MCF 10A (cell line): Measurements from ENCODE around the gene SLC44A3. TPM values are rescaled to one million over a fixed set of nuclear protein-coding genes. Genes with fewer than 3 reads are reported as not detected.

Source experiments
- BruUV-seq: library from RNA; stranded (reverse); fragments of 400-500 nt; replicated peaks from 2 replicates; lab custom pipeline; 2021; lab: Mats Ljungman, UMichigan
- CTCF ChIA-PET: fragments of 300-600 bp; sonication (Branson Sonifier 250); formaldehyde crosslinking; extraction: SDS; loops from one replicate; lab custom pipeline; 2021; ENCODE audit warnings: antibody characterized with exemption, inconsistent platforms; lab: Yijun Ruan, JAX
- POLR2A ChIA-PET: fragments of 300-600, 350-650 bp; sonication (Branson Sonifier 250); formaldehyde crosslinking; extraction: SDS; loops from one replicate; lab custom pipeline; 2020; ENCODE audit warnings: antibody characterized with exemption, inconsistent platforms; lab: Yijun Ruan, JAX
- DNase-seq: peaks from one replicate; pipeline ENCODE4 v3.0.0-alpha.2; 2018; ENCODE audit not compliant: unreplicated experiment
- H3K27ac Mint-ChIP-seq: one replicate; pipeline ENCODE4 v1.8.0; 2022; ENCODE audit warnings: mild to moderate bottlenecking, low read depth, mixed read lengths; ENCODE audit not compliant: unreplicated experiment
- H3K27me3 Mint-ChIP-seq: one replicate; pipeline ENCODE4 v1.8.0; 2022; ENCODE audit warnings: mixed read lengths; ENCODE audit not compliant: insufficient read depth, unreplicated experiment
- H3K36me3 Mint-ChIP-seq: one replicate; pipeline ENCODE4 v1.8.0; 2022; ENCODE audit warnings: mild to moderate bottlenecking, moderate library complexity, mixed read lengths; ENCODE audit not compliant: insufficient read depth, unreplicated experiment
- H3K4me1 Mint-ChIP-seq: one replicate; pipeline ENCODE4 v1.8.0; 2022; ENCODE audit warnings: mixed read lengths; ENCODE audit not compliant: insufficient read depth, unreplicated experiment
- H3K4me3 Mint-ChIP-seq: one replicate; pipeline ENCODE4 v1.8.0; 2022; ENCODE audit warnings: mild to moderate bottlenecking, moderate library complexity, mixed read lengths; ENCODE audit not compliant: unreplicated experiment
- H3K9me3 Mint-ChIP-seq: one replicate; pipeline ENCODE4 v1.8.0; 2022; ENCODE audit warnings: mixed read lengths; ENCODE audit not compliant: unreplicated experiment
- CTCF ChIP-seq: fragments of 200-600 bp; IDR thresholded peaks from one replicate; pipeline ENCODE4 v1.8.0; 2022; ENCODE audit warnings: antibody characterized with exemption, mild to moderate bottlenecking; ENCODE audit not compliant: unreplicated experiment
- intact Hi-C: fragments of 100-400 bp; cut with micrococcal nuclease; formaldehyde crosslinking; loops from 2 replicates; pipeline ENCODE4 v1.14.1; 2022
- total RNA-seq: library from RNA; stranded (reverse); gene quantifications from 2 replicates; pipeline ENCODE4 v1.2.3, GENCODE V29; 2022

SLC44A3 gene
- total RNA-seq, 1 experiment from 2014 or later, result 2.8 TPM

DNA sequence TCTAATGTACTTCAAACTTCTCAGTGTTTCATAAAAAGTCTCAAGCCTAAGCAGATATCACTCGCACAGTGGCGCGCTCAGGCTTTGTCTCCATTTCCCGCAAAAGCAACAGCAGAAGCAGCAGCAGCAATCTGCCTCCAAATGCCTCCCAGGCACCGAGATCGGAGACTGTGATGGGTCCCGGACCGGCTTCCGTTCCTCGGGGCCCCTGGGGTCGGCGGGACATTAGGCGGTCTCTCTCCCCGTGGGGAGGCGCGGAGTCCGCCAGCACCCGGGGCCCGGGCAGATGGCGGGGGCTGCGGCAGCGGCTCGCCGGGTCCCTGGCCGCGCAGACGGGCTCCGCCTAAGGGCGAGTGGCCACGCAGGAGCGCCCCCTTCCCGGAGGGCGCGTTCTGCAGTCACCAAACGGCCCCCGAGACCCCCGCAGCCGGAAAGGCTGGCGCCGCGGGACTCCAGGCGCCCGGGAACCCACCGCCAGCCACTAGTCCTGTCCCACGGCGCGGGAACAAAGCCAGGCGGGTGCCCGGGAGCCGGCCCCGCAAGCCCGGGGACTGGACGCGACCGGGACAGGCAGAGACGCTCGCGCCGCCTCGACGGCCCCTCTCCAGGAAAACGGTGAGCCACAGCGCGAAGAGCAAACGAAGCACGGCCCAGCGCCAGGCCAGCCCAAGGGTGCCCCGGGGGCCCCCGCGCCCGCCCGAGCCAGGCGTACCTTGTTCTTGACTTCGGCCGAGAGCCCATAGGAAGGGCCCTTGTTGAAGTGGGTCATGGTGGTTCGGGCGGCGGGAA lies 106.2 kb downstream of the SLC44A3 start:
- POLR2A ChIA-PET, result interaction anchor here (0.6 to 2.1 kb wide), 5 partner anchors 12 to 72 kb away, joined by 3 to 11 read pairs (median 4); no protein-coding TSS in a partner anchor
- CTCF ChIA-PET, result interaction anchor here (0.7 to 3.1 kb wide), 2 partner anchors 71 to 1406 kb away, joined by 3 to 14 read pairs; no protein-coding TSS in a partner anchor
- no peaks in the 10 kb centered on the region for H3K9me3 Mint-ChIP-seq
- peak; percentile 49 for TF ChIP-seq CTCF
- intact Hi-C loops, result loop anchor here (1.0 to 10.0 kb wide), 4 partner anchors 48 to 115 kb away; no protein-coding TSS in a partner anchor
- BruUV-seq, result no TSS peak
- peak overlapping the region; percentile 97 for H3K4me3 Mint-ChIP-seq
- no peaks in the 10 kb centered on the region for H3K27me3 Mint-ChIP-seq
- peak; percentile 45 for DNase-seq
- peak overlapping the region; percentile 69 for H3K27ac Mint-ChIP-seq
- H3K4me1 Mint-ChIP-seq, result peaks cover 22% of the 10 kb centered on the region
- H3K36me3 Mint-ChIP-seq, result no peaks in the 10 kb centered on the region

GRCh38 chr1:94926915-94927404 lies 106.8 kb downstream of the SLC44A3 start, which contains the start of gene CNN3:
TSS of gene CNN3 (minus strand) at chr1:94927110. CDS start at chr1:94926894, 216 bp downstream.
- H3K27me3 Mint-ChIP-seq, result no peaks in the 10 kb centered on the region
- H3K9me3 Mint-ChIP-seq, result no peaks in the 10 kb centered on the region
- intact Hi-C loops, result loop anchor here (1.0 to 10.0 kb wide), 4 partner anchors 48 to 114 kb away; no protein-coding TSS in a partner anchor
- no peak for TF ChIP-seq CTCF
- H3K27ac Mint-ChIP-seq, result peak within 1 kb of the TSS; percentile 69
- POLR2A ChIA-PET, result interaction anchor here (1.0 to 1.5 kb wide), 3 partner anchors 29 to 72 kb away, joined by 3 to 9 read pairs (median 5); no protein-coding TSS in a partner anchor
- H3K4me1 Mint-ChIP-seq, result peaks cover 22% of the 10 kb centered on the region
- no TSS peak for BruUV-seq
- CTCF ChIA-PET, result interaction anchor here (0.5 to 1.1 kb wide), 2 partner anchors 63 to 72 kb away, joined by 3 read pairs; no protein-coding TSS in a partner anchor
- no peaks in the 10 kb centered on the region for H3K36me3 Mint-ChIP-seq
- peak; percentile 85 for DNase-seq
- H3K4me3 Mint-ChIP-seq, result peak within 1 kb of the TSS; percentile 97

GRCh38 chr1:94927405-94928175 lies 107.4 kb downstream of the SLC44A3 start:
- TF ChIP-seq CTCF, result no peak
- Mint-ChIP-seq H3K4me1 (peaks cover 22% of the 10 kb centered on the region), H3K4me3 (peak overlapping the region; percentile 97), H3K36me3 (no peaks in the 10 kb centered on the region), H3K27me3 (no peaks in the 10 kb centered on the region), H3K27ac (no peak overlapping the region), H3K9me3 (no peaks in the 10 kb centered on the region)
- TSS peak; percentile 27 for BruUV-seq
- POLR2A ChIA-PET, result interaction anchor here (0.6 to 1.5 kb wide), 4 partner anchors 30 to 93 kb away, joined by 3 to 9 read pairs (median 4); no protein-coding TSS in a partner anchor
- intact Hi-C loops, result loop anchor here (2.0 to 10.0 kb wide), 2 partner anchors 47 to 57 kb away; no protein-coding TSS in a partner anchor
- no peak for DNase-seq
- CTCF ChIA-PET, result interaction anchor here (0.5 to 1.1 kb wide), 2 partner anchors 64 to 73 kb away, joined by 3 read pairs; no protein-coding TSS in a partner anchor
